Measurements from ENCODE around the gene FAM53C. TPM values are rescaled to one million over a fixed set of nuclear protein-coding genes. Genes with fewer than 3 reads are reported as not detected.

Gene FAM53C
- total and polyA plus RNA-seq, 2 experiments from 2014 or later, result 26.7 to 26.8 TPM

DNA sequence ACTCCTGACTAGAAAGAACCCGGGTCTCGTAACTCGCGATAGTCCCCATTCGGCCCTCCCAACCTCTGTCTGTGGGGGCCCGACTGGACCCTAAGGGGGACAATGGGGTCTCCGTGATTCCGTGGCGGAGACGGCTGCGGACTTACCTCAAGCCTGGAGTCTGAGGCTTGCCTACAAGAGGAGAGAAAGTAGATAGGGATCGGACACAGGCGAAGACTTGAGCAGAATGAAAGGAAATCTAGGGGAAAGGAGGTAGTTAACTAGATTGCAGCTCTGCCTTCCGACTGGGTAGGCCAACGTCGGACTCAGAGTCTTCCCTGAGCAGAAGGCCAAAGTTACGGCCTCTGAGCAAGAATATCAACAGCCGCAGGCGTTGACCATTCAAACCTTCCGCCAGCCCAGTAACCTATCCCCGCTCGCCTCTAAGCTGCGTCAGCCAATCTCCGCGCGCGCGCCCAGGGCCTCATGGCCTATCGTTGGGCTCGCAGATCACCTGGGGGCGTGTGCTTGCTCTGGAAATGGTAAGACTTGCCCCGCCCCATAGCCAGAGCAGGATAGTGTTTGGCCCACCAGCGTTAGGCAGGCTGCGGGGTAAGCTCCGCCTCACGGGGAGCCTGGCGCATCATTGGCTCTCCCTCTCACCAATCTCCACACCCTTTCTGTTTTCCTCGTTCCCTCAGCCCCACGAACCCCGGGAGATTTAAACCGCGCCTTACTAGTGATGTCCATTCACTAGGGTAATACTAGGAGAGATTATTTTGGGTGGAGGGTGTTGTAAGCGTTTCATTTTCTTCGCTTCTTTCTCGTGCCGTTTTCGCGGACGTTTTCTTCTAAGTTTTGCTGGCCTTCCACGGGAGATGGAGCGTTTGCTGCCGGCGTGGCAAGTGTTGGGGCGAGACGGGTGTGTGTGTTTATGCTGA, 6.4 kb upstream of the FAM53C start, which contains the start of gene CDC25C:
Gene CDC25C, minus strand, starts transcription at position 356 of the 920 bp plus-strand sequence. CDS start 624 bp downstream, outside the sequence.
- Histone ChIP-seq H4K20me1 (ENCODE audit: insufficient read depth) (no peaks in the 10 kb centered on the region), H3K9me2 (ENCODE audit: insufficient read depth) (no peaks in the 10 kb centered on the region), H3K4me1 (ENCODE audit: insufficient read depth) (0 out of 2 replicates have a peak, but pooled peaks cover 6% of the 10 kb centered on the region), H3K9me3 (ENCODE audit: low read depth) (no peaks in the 10 kb centered on the region), H3K4me2 (ENCODE audit: unreplicated experiment) (peak within 1 kb of the TSS; percentile 96), H3K4me3 (peak within 1 kb of the TSS; percentile 85), H2AFZ (peak within 1 kb of the TSS; percentile 99), H3K27ac (peak within 1 kb of the TSS; percentile 32), H3K27me3 (replicated peaks; ENCODE audit: insufficient read depth) (no peaks in the 10 kb centered on the region), H3K9ac (peak within 1 kb of the TSS; percentile 81), H3F3A (ENCODE audit: insufficient read depth) (no peaks in the 10 kb centered on the region), H3K79me2 (ENCODE audit: insufficient read depth) (peaks cover 17% of the 10 kb centered on the region; the same call in 1 of the 2 replicates), H3K36me3 (ENCODE audit: low read depth) (no peaks in the 10 kb centered on the region)
- 1% methylated on average over 52 to 55 of the region's 55 CpGs for WGBS, 2 experiments (ENCODE audit: low coverage in 1 of 2, low lambda C conversion rate in 2 of 2, missing lambda C conversion rate in 2 of 2)
- in situ Hi-C loops (cut with MboI), result no loop called here
- DNase-seq, result peak; percentile 100
- TF ChIP-seq EZH2phosphoT487 (IDR thresholded peaks at IDR 0.05; ENCODE audit: insufficient read depth, low read depth) (no peak), EZH2 (IDR thresholded peaks at IDR 0.05; ENCODE audit: insufficient read depth, poor library complexity, severe bottlenecking) (no peak)

DNA sequence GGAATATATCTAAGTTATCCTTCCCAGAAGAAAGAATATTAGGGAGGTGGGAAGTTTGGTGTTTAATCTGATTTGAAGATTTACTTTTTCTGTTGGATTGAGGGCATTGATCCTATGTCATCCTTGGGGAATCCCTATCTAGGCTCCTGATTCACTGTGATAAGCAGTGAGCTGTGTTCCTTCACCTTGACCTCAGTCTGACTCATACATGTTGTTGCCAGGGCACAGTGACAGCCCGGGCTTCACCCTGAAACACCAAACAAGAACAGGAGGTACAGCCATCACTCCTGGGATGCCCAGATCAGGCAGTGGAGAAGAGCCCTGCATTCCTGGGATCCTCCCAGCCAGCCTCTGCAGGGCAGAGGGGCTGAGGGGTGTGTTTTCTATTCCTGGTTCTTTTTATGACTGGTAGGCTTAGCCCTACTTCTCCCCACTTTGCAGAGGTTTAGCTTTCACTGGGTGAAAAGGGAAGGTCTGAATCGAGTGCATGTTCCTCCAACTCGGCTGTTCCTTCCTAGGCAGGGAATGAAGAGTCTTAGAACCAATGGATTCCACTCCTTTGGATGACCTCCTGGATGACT, 3.1 kb upstream of the FAM53C start:
- Histone ChIP-seq H4K20me1 (ENCODE audit: insufficient read depth) (no peaks in the 10 kb centered on the region), H3K9me3 (ENCODE audit: low read depth) (no peaks in the 10 kb centered on the region), H3K79me2 (ENCODE audit: insufficient read depth) (peaks cover 26% of the 10 kb centered on the region), H3K4me1 (ENCODE audit: insufficient read depth) (peaks cover 14% of the 10 kb centered on the region), H3K36me3 (ENCODE audit: low read depth) (no peaks in the 10 kb centered on the region), H3K27ac (no peak overlapping the region), H3K27me3 (replicated peaks; ENCODE audit: insufficient read depth) (no peaks in the 10 kb centered on the region), H3K9me2 (ENCODE audit: insufficient read depth) (no peaks in the 10 kb centered on the region), H3K9ac (no peak overlapping the region), H2AFZ (no peak overlapping the region), H3K4me2 (ENCODE audit: unreplicated experiment) (no peak overlapping the region), H3F3A (ENCODE audit: insufficient read depth) (no peaks in the 10 kb centered on the region), H3K4me3 (no peak overlapping the region)
- TF ChIP-seq EZH2 (IDR thresholded peaks at IDR 0.05; ENCODE audit: insufficient read depth, poor library complexity, severe bottlenecking) (no peak), EZH2phosphoT487 (IDR thresholded peaks at IDR 0.05; ENCODE audit: insufficient read depth, low read depth) (no peak)
- in situ Hi-C loops (cut with MboI), result no loop called here
- 52% methylated on average over 3 of the region's 3 CpGs for WGBS, 2 experiments (ENCODE audit: low coverage in 1 of 2, low lambda C conversion rate in 2 of 2, missing lambda C conversion rate in 2 of 2)
- peak; percentile 7 for DNase-seq

DNA sequence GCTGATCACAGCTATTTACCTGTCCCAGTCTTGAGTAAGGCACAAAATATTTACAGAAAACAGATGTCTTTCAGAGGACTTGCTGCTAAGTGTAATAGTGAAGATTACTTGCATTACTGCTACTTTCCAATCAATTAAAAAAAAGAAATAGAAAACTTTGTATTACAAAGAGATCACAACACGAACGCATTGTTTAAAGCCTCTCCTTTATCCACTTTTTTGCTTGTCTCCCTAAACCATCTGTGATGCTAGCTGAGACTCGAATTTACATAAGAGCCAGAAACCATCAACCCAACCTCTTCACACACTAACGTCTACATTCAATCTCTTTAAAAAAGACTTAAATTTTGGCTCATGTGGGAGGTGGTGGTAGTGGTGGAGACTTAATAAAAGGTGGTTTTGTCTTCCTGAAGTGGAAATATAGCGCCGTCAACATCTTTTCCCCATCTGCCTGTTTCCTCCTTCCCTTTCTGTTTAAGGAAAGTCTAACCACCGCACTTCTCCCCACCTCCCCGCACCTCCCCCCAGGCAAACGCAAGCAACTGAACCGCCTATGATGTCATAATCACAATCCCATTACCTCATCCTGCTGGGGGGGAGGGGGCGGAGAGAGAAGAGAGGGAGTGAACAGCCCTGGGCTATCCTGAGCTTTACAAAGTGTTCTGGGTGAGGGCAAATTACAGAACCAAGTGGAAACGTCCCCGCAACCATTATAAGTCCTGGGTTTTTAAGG, 948 bp upstream of the FAM53C start:
- no peaks in the 10 kb centered on the region for H4K20me1 ChIP-seq (ENCODE audit: insufficient read depth)
- H3K27ac ChIP-seq, result peak overlapping the region; percentile 92
- H2AFZ ChIP-seq, result peak overlapping the region; percentile 90
- TF ChIP-seq EZH2phosphoT487 (IDR thresholded peaks at IDR 0.05; ENCODE audit: insufficient read depth, low read depth), result no peak
- TF ChIP-seq EZH2 (IDR thresholded peaks at IDR 0.05; ENCODE audit: insufficient read depth, poor library complexity, severe bottlenecking), result no peak
- H3K79me2 ChIP-seq (ENCODE audit: insufficient read depth), result peaks cover 40% of the 10 kb centered on the region
- in situ Hi-C loops (cut with MboI), result no loop called here
- H3K36me3 ChIP-seq (ENCODE audit: low read depth), result 0 out of 2 replicates have a peak, but pooled peaks cover 6% of the 10 kb centered on the region
- WGBS, 2 experiments (ENCODE audit: low coverage in 1 of 2, low lambda C conversion rate in 2 of 2, missing lambda C conversion rate in 2 of 2), result 17 to 18% methylated on average over 13 of the region's 13 CpGs
- peak; percentile 85 for DNase-seq
- H3F3A ChIP-seq (ENCODE audit: insufficient read depth), result no peaks in the 10 kb centered on the region
- peaks cover 16% of the 10 kb centered on the region for H3K4me1 ChIP-seq (ENCODE audit: insufficient read depth)
- H3K9me3 ChIP-seq (ENCODE audit: low read depth), result no peaks in the 10 kb centered on the region
- no peaks in the 10 kb centered on the region for H3K27me3 ChIP-seq (replicated peaks; ENCODE audit: insufficient read depth)
- H3K4me2 ChIP-seq (ENCODE audit: unreplicated experiment), result peak overlapping the region; percentile 79
- peak overlapping the region; percentile 95 for H3K9ac ChIP-seq
- peak overlapping the region; percentile 82 for H3K4me3 ChIP-seq
- no peaks in the 10 kb centered on the region for H3K9me2 ChIP-seq (ENCODE audit: insufficient read depth)

Measured in GM23248 (cell line).